H1 (cell line): ENCODE measurements around the gene ADM2.

Experiments
- CHD2 ChIP-seq: IDR thresholded peaks from 2 replicates; pipeline ENCODE4 v1.6.1; 2012; ENCODE audit warnings: low read length, improper control_type of control experiment
- EZH2 ChIP-seq: fragments of 200-600 bp; sonication (generic); IDR thresholded peaks from 2 replicates; pipeline ENCODE4 v1.7.1; 2012; ENCODE audit warnings: low read depth, mild to moderate bottlenecking, moderate library complexity, low read length, inconsistent platforms; ENCODE audit not compliant: severe bottlenecking
- GABPA ChIP-seq: IDR thresholded peaks from 2 replicates; pipeline ENCODE4 v1.6.1; 2011; ENCODE audit warnings: mild to moderate bottlenecking, low read length, moderate library complexity, borderline replicate concordance; ENCODE audit not compliant: insufficient read depth
- JUND ChIP-seq: IDR thresholded peaks from 2 replicates; pipeline ENCODE4 v1.6.1; 2011; ENCODE audit warnings: mild to moderate bottlenecking, improper control_type of control experiment, low read length
- POLR2AphosphoS5 ChIP-seq: IDR thresholded peaks from 2 replicates; pipeline ENCODE4 v1.6.1; 2011; ENCODE audit warnings: low read depth, low read length
- RFX5 ChIP-seq: IDR thresholded peaks from 2 replicates; pipeline ENCODE4 v1.6.1; 2011; ENCODE audit warnings: low read depth, low read length, improper control_type of control experiment, borderline replicate concordance
- SIN3A ChIP-seq, 2 experiments: IDR thresholded peaks in 1 of 2; conservative IDR thresholded peaks in 1 of 2; 2 replicates each; pipeline ENCODE4 v1.6.1; 2011 to 2012; ENCODE audit warnings: low read length in 2 of 2, improper control_type of control experiment in 1 of 2, low read depth in 1 of 2, mild to moderate bottlenecking in 1 of 2
- TAF1 ChIP-seq: IDR thresholded peaks from 2 replicates; pipeline ENCODE4 v1.6.1; 2011; ENCODE audit warnings: mild to moderate bottlenecking, low read depth, low read length
- TF ChIP-seq, protein P1 (sequence below), 3 experiments: IDR thresholded peaks; 1 replicate in 2 of 3; 2 replicates in 1 of 3; pipeline versions ENCODE4 v1.5.1 to v1.6.1; 2011; ENCODE audit warnings: low read length in 3 of 3, mild to moderate bottlenecking in 3 of 3, inconsistent platforms in 2 of 3, low read depth in 1 of 3, moderate library complexity in 1 of 3; ENCODE audit not compliant: insufficient read depth in 1 of 3; ENCODE audit errors: control extremely low read depth in 1 of 3

- TF ChIP-seq, protein P1, sequence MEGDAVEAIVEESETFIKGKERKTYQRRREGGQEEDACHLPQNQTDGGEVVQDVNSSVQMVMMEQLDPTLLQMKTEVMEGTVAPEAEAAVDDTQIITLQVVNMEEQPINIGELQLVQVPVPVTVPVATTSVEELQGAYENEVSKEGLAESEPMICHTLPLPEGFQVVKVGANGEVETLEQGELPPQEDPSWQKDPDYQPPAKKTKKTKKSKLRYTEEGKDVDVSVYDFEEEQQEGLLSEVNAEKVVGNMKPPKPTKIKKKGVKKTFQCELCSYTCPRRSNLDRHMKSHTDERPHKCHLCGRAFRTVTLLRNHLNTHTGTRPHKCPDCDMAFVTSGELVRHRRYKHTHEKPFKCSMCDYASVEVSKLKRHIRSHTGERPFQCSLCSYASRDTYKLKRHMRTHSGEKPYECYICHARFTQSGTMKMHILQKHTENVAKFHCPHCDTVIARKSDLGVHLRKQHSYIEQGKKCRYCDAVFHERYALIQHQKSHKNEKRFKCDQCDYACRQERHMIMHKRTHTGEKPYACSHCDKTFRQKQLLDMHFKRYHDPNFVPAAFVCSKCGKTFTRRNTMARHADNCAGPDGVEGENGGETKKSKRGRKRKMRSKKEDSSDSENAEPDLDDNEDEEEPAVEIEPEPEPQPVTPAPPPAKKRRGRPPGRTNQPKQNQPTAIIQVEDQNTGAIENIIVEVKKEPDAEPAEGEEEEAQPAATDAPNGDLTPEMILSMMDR (IDR thresholded peaks at IDR 0.05; ENCODE audit: control extremely low read depth in 1 of 3, insufficient read depth in 1 of 3, low read depth in 1 of 3, low read length in 3 of 3), result no peak
- TF ChIP-seq EZH2, result no peak
- TF ChIP-seq CHD2, result no peak
- TF ChIP-seq TAF1, result no peak
- no peak for TF ChIP-seq RFX5
- TF ChIP-seq JUND, result no peak
- TF ChIP-seq SIN3A (conservative IDR thresholded peaks at IDR 0.05 in 1 of 2, IDR thresholded peaks at IDR 0.05 in 1 of 2; ENCODE audit: low read depth in 1 of 2, low read length in 2 of 2), result no peak
- no peak for TF ChIP-seq POLR2AphosphoS5
- TF ChIP-seq GABPA, result no peak
Measured at GRCh38 chr22:50526834-50527801, 45.8 kb downstream of the ADM2 start.
